ENCODE results near the gene STRN4.
"Not testable (repeated sequence)": the region's sequence is repeated elsewhere in the genome, so short reads cannot be mapped to it uniquely, and the experiment has no call there.

GRCh38 chr19:46777956-46778645, 31.9 kb upstream of the STRN4 start:
- TF ChIP-seq CTCF, POLR2A (IDR thresholded peaks at IDR 0.05): not testable (repeated sequence)
